CD4-positive, alpha-beta T cell treated with Interleukin-15 for 1 hour (primary cell): ENCODE data around the gene NLRP1.

Experiments used
- DNase-seq: peaks from one replicate; pipeline ENCODE4 v3.0.0-alpha.2; 2020

The NLRP1 gene

GRCh38 chr17:5466295-5466694, 118.0 kb downstream of the NLRP1 start:
- no peak for DNase-seq

GRCh38 chr17:5464717-5465507, 119.4 kb downstream of the NLRP1 start:
- no peak for DNase-seq
